Osteocyte (in vitro differentiated cells): ENCODE data around the gene ADAMTSL1. TPM values are rescaled to one million over a fixed set of nuclear protein-coding genes. Genes with fewer than 3 reads are reported as not detected.

Experiments used
- DNase-seq: peaks from one replicate; pipeline ENCODE4 v3.0.0; 2021; ENCODE audit warnings: mixed read lengths; ENCODE audit not compliant: unreplicated experiment; ENCODE audit errors: extremely low spot score
- H3K27ac Mint-ChIP-seq: one replicate; pipeline ENCODE4 v1.8.0; 2021; ENCODE audit warnings: mild to moderate bottlenecking, mixed read lengths; ENCODE audit not compliant: unreplicated experiment
- H3K27me3 Mint-ChIP-seq: one replicate; pipeline ENCODE4 v1.8.0; 2021; ENCODE audit warnings: mixed read lengths; ENCODE audit not compliant: unreplicated experiment
- H3K36me3 Mint-ChIP-seq: one replicate; pipeline ENCODE4 v1.8.0; 2021; ENCODE audit warnings: mixed read lengths; ENCODE audit not compliant: unreplicated experiment
- H3K4me1 Mint-ChIP-seq: one replicate; pipeline ENCODE4 v1.8.0; 2021; ENCODE audit warnings: mixed read lengths; ENCODE audit not compliant: unreplicated experiment
- H3K4me3 Mint-ChIP-seq: one replicate; pipeline ENCODE4 v1.8.0; 2021; ENCODE audit warnings: mild to moderate bottlenecking, moderate library complexity, mixed read lengths; ENCODE audit not compliant: unreplicated experiment
- H3K9me3 Mint-ChIP-seq: one replicate; pipeline ENCODE4 v1.8.0; 2021; ENCODE audit warnings: mixed read lengths; ENCODE audit not compliant: unreplicated experiment
- total RNA-seq: library from RNA; stranded (reverse); gene quantifications from 2 replicates; pipeline ENCODE4 v1.2.1, GENCODE V29; 2021
- TF ChIP-seq, protein P1 (sequence below): fragments of 200-600 bp; sonication (generic); IDR thresholded peaks from 2 replicates; pipeline ENCODE4 v1.5.0; 2021; ENCODE audit warnings: antibody characterized with exemption, mild to moderate bottlenecking, moderate library complexity

Gene ADAMTSL1
- total RNA-seq, 1 donor from 2014 or later: 1.5 TPM

GRCh38 chr9:18548456-18548855 is 74.5 kb downstream of the ADAMTSL1 start:
- Mint-ChIP-seq H3K36me3 (no peaks in the 10 kb centered on the region), H3K27me3 (no peaks in the 10 kb centered on the region)

DNA sequence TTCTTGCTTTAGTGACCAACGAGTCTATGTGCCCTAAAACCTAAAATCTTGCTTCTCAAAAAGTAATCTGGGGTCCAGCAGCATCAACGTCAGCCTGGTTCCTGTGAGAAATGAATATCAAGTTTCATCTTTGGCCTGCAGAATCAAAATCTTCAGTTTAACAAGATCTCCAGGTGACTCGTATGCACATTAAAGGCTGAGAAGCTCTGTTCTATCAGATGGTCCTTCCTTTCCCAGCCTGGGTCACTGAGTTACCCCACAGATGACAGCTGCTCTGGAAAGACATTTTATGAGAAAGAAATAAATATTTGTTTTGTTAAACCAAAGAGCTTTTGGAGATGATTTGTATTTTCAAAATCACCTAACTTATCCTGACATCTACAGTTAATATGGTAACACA is 75.8 kb downstream of the ADAMTSL1 start:
- Mint-ChIP-seq H3K9me3 (peaks cover 18% of the 10 kb centered on the region), H3K4me3 (no peak overlapping the region), H3K27ac (no peak overlapping the region), H3K4me1 (peaks cover 18% of the 10 kb centered on the region), H3K36me3 (no peaks in the 10 kb centered on the region), H3K27me3 (no peaks in the 10 kb centered on the region)
- TF ChIP-seq, protein P1, sequence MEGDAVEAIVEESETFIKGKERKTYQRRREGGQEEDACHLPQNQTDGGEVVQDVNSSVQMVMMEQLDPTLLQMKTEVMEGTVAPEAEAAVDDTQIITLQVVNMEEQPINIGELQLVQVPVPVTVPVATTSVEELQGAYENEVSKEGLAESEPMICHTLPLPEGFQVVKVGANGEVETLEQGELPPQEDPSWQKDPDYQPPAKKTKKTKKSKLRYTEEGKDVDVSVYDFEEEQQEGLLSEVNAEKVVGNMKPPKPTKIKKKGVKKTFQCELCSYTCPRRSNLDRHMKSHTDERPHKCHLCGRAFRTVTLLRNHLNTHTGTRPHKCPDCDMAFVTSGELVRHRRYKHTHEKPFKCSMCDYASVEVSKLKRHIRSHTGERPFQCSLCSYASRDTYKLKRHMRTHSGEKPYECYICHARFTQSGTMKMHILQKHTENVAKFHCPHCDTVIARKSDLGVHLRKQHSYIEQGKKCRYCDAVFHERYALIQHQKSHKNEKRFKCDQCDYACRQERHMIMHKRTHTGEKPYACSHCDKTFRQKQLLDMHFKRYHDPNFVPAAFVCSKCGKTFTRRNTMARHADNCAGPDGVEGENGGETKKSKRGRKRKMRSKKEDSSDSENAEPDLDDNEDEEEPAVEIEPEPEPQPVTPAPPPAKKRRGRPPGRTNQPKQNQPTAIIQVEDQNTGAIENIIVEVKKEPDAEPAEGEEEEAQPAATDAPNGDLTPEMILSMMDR: no peak
- no peak for DNase-seq

More at GRCh38 chr9:18548456-18548855, 74.5 kb downstream of the ADAMTSL1 start:
- no peak overlapping the region for H3K4me3 Mint-ChIP-seq
- H3K27ac Mint-ChIP-seq: no peak overlapping the region
- H3K9me3 Mint-ChIP-seq: peaks cover 5% of the 10 kb centered on the region
- TF ChIP-seq, protein P1: no peak
- peaks cover 31% of the 10 kb centered on the region for H3K4me1 Mint-ChIP-seq
- DNase-seq: no peak

DNA sequence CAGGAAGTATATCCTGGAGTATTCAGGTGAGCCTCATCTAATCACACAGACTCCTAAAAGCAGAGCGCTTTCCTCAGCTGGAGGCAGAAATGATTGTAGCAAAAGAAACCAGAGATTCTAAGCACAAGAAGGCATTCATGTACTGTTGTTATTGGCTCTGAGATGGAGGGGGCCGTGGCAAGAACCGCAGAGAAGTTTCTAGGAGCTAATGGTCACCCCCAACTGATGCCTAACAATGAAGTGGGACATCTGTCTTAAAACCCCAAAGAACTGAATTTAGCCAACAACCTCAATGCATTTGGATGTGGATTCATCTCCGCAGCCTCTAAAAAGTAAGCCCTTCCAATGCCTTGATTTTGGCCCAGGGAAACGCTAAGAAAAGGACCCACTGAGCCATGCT is 76.3 kb downstream of the ADAMTSL1 start:
- Mint-ChIP-seq H3K27ac (no peak overlapping the region), H3K4me3 (no peak overlapping the region), H3K4me1 (peaks cover 13% of the 10 kb centered on the region), H3K9me3 (peaks cover 19% of the 10 kb centered on the region), H3K27me3 (no peaks in the 10 kb centered on the region), H3K36me3 (no peaks in the 10 kb centered on the region)
- TF ChIP-seq, protein P1: no peak
- no peak for DNase-seq

DNA sequence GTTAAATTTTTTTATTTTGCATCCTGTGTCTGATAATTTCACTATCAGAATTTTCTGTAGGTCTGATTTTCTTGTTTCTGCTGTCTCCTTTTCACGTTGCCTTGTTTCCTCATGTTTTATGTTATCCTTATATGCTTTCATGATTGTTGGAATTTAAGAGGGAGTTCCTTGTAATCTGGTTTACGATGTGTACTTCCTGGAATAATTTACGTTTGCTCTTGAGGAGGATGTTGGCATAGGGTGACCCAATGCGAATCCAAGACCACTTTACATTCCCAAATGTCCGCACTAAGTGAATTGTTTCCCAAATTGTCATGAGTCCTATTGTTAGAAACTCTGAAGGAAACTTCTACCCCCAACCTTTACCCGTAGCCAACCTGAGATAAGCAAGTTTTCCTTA is 80.3 kb downstream of the ADAMTSL1 start:
- DNase-seq: no peak
- Mint-ChIP-seq H3K9me3 (peaks cover 26% of the 10 kb centered on the region), H3K4me3 (no peak overlapping the region), H3K36me3 (peaks cover 5% of the 10 kb centered on the region), H3K4me1 (no peaks in the 10 kb centered on the region), H3K27me3 (no peaks in the 10 kb centered on the region), H3K27ac (no peak overlapping the region)
- TF ChIP-seq, protein P1: no peak

GRCh38 chr9:18555105-18555883 is 81.3 kb downstream of the ADAMTSL1 start:
- H3K4me3 Mint-ChIP-seq: no peak overlapping the region
- no peak overlapping the region for H3K27ac Mint-ChIP-seq
- H3K4me1 Mint-ChIP-seq: no peaks in the 10 kb centered on the region
- TF ChIP-seq, protein P1: no peak
- DNase-seq: no peak
- H3K36me3 Mint-ChIP-seq: peaks cover 7% of the 10 kb centered on the region
- H3K9me3 Mint-ChIP-seq: peaks cover 32% of the 10 kb centered on the region
- H3K27me3 Mint-ChIP-seq: no peaks in the 10 kb centered on the region
